Activated CD4-positive, alpha-beta T cell treated with anti-CD3 and anti-CD28 coated beads, Interleukin-2, Interleukin-4, amounts not matched to agents 100 ng/mL and 50 ng/mL, durations not matched to agents 16 hours and 8 hours (primary cell): ENCODE results near the gene SP7.
"Not testable (repeated sequence)": the region's sequence is repeated elsewhere in the genome, so short reads cannot be mapped to it uniquely, and the experiment has no call there.

Source experiments
- DNase-seq: peaks from one replicate; pipeline ENCODE4 v3.0.0-alpha.2; 2020; ENCODE audit warnings: low spot score

The SP7 gene

DNA sequence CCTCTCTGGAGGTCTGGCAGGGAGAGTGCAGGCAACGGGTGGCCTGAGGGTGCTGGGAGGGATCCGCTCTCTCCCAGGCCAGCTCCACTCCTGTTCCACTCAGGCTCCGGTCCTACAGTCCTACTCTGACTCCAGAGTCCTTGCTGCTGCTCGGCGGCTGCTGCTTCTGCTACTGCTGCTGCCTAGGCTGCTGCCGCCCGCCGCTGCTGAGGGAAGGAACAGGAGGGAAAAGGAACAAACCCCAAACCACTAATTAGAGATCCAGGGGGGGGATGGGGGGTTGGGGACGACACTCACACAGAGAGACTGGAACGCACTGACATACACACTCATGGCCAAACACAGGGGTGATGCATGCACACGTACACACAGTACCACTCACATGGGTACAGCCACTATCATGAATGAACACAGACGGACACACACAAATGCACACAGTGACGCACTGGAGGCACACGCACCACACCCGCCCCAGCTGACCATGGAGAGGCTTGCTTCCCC is at the start of gene SP7:
TSS of gene SP7 (minus strand) at position 174 of the 501 bp plus-strand sequence. CDS start 708 bp downstream, outside the sequence.
- no peak for DNase-seq

DNA sequence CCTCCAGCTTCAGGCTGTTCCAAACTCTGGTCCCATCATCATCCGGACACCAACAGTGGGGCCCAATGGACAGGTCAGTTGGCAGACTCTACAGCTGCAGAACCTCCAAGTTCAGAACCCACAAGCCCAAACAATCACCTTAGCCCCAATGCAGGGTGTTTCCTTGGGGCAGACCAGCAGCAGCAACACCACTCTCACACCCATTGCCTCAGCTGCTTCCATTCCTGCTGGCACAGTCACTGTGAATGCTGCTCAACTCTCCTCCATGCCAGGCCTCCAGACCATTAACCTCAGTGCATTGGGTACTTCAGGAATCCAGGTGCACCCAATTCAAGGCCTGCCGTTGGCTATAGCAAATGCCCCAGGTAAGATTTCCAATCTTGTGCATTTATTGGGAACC is 47.1 kb upstream of the SP7 start:
- DNase-seq: no peak

- peak; percentile 57 for DNase-seq
These were observed 45.8 kb upstream of the SP7 start for GRCh38 chr12:53381731-53382630.

GRCh38 chr12:53380794-53381730 is 44.9 kb upstream of the SP7 start:
- DNase-seq: no peak

GRCh38 chr12:53380104-53380793 is 44.1 kb upstream of the SP7 start, which contains the start of gene SP1:
Gene SP1, plus strand, starts transcription at chr12:53380176. Its CDS starts 116 bp downstream, at chr12:53380292.
- peak; percentile 90 for DNase-seq

GRCh38 chr12:53379389-53380103 is 43.4 kb upstream of the SP7 start:
- DNase-seq: peak; percentile 100

GRCh38 chr12:53378724-53379388 is 42.7 kb upstream of the SP7 start:
- DNase-seq: no peak

GRCh38 chr12:53378222-53378621 is 42.1 kb upstream of the SP7 start:
- no peak for DNase-seq

DNA sequence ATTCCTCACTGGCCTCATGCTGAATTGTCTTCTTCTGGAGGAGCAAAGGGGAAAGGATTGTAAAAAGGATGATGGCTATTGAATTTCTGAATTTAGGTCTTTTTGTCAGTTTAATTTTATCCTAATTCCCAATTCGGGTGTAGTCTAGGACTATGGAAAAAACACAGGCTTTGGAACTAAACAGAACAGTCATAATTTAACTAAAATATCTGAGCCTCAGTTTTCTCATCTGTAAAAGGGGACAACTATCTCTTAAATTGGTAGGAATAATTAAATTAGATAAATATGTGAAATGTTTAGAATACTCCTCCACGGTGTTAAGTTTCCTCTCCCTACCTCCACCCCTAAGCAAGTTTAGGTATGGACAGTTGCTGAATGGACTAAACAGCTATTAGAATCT is 40.6 kb upstream of the SP7 start:
- no peak for DNase-seq

- DNase-seq: not testable (repeated sequence)
These were observed 38.1 kb upstream of the SP7 start for GRCh38 chr12:53374277-53374676.

GRCh38 chr12:53373554-53374133 is 37.5 kb upstream of the SP7 start:
- not testable (repeated sequence) for DNase-seq

- no peak for DNase-seq
These were observed 29.2 kb upstream of the SP7 start for GRCh38 chr12:53365245-53365904.

DNA sequence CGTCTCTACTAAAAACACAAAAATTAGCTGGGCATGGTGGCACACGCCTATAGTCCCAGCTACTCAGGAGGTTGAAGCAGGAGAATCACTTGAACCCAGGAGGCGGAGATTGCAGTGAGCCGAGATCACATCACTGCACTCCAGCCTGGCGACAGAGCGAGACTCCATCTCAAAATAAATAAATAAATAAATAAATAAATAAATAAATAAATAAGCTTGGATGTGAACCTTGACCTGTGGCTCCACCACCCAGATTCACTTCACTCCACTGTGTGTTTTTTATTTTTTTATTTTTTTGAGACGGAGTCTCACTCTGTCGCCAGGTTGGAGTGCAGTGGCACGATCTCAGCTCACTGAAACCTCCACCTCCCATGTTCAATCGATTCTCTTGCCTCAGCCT is 25.5 kb upstream of the SP7 start:
- not testable (repeated sequence) for DNase-seq

GRCh38 chr12:53358836-53359419 is 22.8 kb upstream of the SP7 start:
- no peak for DNase-seq

DNA sequence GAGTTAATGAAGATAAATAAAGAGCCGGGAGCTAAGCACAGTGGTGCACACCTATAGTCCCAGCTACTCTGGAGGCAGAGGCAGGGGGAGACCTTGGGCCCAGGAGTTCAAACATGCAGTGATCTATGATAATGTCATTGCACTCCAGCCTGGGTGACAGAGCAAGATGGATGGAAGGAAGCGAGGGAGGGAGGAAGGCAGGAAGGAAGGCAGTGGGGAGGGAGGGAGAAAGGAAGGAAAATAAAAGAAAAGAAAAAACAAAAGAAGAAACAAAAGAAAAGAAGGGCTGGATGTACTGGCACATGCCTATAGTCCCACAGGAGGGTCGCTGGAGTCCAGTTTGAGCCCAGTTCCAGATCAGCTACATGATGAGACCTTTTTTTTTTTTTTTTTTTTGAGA is 19.0 kb upstream of the SP7 start:
- DNase-seq: no peak

DNA sequence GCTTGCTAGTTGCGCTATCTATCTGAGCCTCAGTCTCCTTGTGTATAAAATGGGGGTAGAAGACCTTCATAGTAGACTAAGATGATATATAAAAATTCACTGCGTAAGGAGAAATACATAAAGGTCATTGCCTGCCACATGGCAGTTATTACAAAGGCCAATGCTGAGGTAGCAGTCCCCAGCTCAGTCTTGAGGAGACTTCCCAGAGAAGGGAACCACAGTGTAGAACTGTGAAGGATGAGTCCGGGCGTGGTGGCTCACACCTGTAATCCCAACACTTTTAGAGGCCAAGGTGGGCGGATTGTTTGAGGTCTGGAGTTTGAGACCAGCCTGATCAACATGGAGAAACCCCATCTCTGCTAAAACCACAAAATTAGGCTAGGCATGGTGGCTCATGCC is 17.1 kb upstream of the SP7 start:
- DNase-seq: no peak

DNA sequence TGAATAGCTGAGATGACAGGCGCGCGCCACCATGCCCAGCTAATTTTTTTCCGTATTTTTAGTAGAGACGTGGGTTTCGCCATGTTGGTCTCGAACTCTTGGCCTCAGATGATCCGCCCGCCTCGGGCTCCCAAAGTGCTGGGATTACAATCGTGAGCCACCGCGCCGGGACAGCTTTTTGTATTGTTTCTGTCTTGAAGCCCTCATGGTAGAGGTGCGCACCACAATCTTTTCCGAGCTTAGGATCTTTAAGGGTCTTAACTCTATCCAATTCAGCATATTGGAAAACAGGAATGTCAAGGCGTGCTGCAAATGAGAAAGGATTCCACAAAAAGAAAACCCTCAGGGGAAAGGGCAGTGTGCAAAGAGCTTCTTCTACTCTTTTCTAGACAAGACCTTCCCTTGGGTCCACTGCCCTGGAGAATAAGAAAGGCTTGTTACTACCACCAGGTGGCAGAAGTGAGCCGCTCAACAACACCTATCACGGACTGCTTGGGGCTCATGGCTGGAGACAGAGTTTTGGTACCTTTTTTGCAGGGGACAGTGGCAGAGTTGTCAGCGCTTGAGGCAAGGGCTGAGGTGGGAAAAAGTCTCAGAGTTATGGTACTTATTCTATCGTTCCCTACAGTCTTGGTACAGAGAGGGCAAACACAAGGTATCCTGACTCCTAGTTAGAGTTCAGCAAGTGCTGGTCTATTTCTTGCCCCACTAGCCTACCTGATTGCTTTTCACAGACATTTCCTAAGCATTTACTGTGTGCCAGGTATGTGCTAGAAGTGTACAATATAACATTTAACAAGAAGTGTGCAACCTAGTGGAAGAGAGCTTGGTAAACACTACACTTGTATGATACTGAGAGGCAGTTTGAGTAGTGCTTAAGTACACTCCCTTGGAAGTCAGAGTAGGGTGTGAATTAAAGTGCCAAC is 16.4 kb upstream of the SP7 start:
- DNase-seq: peak; percentile 89

GRCh38 chr12:53347905-53348304 is 11.8 kb upstream of the SP7 start:
- no peak for DNase-seq
